ENCODE measurements around the gene OTUB1. TPM values are rescaled to one million over a fixed set of nuclear protein-coding genes. Genes with fewer than 3 reads are reported as not detected.

The OTUB1 gene
- total and polyA plus RNA-seq, 9 of the 15 experiments (the other 6 are each of a cell fraction or from before 2014, with no cell fraction given), result 29.5 to 134 (median 66.1) TPM

GRCh38 chr11:63941901-63942300, 44.3 kb upstream of the OTUB1 start (continued):
- TF ChIP-seq SNIP1 (IDR thresholded peaks at IDR 0.05; ENCODE audit: low read depth), result no peak
- TF ChIP-seq JUND (IDR thresholded peaks at IDR 0.05; ENCODE audit: borderline replicate concordance, low read depth, low read length), result peak; percentile 43; the same call in 1 of the 2 replicates
- peak; percentile 31; the same call in 1 of the 3 replicates for TF ChIP-seq JUND (tag; IDR thresholded peaks at IDR 0.05; ENCODE audit: borderline replicate concordance, low read depth, low read length)
- peak; percentile 83 for TF ChIP-seq DPF2 (IDR thresholded peaks at IDR 0.05)
- peak; percentile 59; the same call in 1 of the 2 replicates for TF ChIP-seq SMARCE1 (IDR thresholded peaks at IDR 0.05)
- TF ChIP-seq CHD7 (IDR thresholded peaks at IDR 0.05; ENCODE audit: low read depth, low read length), result no peak
- no peak for TF ChIP-seq ZNF239 (CRISPR knock-in tag; IDR thresholded peaks at IDR 0.05)
- peak; percentile 70 for TF ChIP-seq CBFA2T2 (conservative IDR thresholded peaks at IDR 0.05)
- no peak for TF ChIP-seq TAF15 (IDR thresholded peaks at IDR 0.05; ENCODE audit: low read depth, low read length)
- no peak for TF ChIP-seq ZNF644 (tag; IDR thresholded peaks at IDR 0.05; ENCODE audit: low read depth)
- no peak for TF ChIP-seq ZNF77 (CRISPR knock-in tag; IDR thresholded peaks at IDR 0.05)
- TF ChIP-seq MBD1 (CRISPR knock-in tag; IDR thresholded peaks at IDR 0.05), result no peak
- no peak for TF ChIP-seq SREBF1 (IDR thresholded peaks at IDR 0.05; ENCODE audit: borderline replicate concordance, low read depth, low read length)
- TF ChIP-seq RBFOX2 (IDR thresholded peaks at IDR 0.05; ENCODE audit: low read depth, low read length), result no peak
- no peak for TF ChIP-seq FOXJ3 (CRISPR knock-in tag; IDR thresholded peaks at IDR 0.05)
- TF ChIP-seq FOSL1 (tag; conservative IDR thresholded peaks at IDR 0.05), result peak; percentile 68
- 0 out of 2 replicates have a peak, but pooled peaks have one; percentile 38 for TF ChIP-seq PML (IDR thresholded peaks at IDR 0.05; ENCODE audit: low read length)

Data from K562 (cell line).